ENCODE measurements around the gene TSPAN18.

- no peak for TF ChIP-seq POLR2AphosphoS5 (IDR thresholded peaks at IDR 0.05; ENCODE audit: borderline replicate concordance, low read depth, low read length)
- TF ChIP-seq EZH2 (IDR thresholded peaks at IDR 0.05): no peak
Observed at GRCh38 chr11:44944853-44945235, 218.1 kb downstream of the TSPAN18 start.

Data from SK-N-MC (cell line).